Measurements from ENCODE around the gene ANKS1B.

ANKS1B gene

DNA sequence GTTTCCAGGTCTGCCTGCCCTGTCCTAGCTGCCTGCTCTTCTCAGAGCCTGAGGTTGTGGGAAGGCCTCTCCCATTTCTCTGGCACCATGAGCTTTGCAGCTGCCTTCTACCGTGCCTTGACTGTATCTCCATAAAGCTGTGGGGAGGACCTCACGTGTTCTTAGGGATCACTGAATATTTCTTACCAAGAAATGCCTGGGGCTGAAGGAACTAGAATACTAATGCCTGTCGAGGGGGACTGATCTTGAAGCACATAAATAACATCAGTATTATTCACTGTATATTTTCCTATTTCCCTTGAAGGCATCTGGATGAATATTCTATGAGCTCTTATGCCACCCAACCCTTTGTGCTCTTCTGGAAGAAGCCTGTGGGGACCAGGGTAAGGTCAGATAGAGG, 1236.3 kb downstream of the ANKS1B start:
- H3K9ac ChIP-seq = no peak overlapping the region
- no peaks in the 10 kb centered on the region for H3K27me3 ChIP-seq (ENCODE audit: insufficient read depth, low read depth)
- no peaks in the 10 kb centered on the region for H3K36me3 ChIP-seq (ENCODE audit: insufficient read depth)
- no peak overlapping the region for H3K27ac ChIP-seq
- no peak overlapping the region for H2AFZ ChIP-seq (ENCODE audit: low read depth)
- H4K20me1 ChIP-seq (ENCODE audit: insufficient read depth) = no peaks in the 10 kb centered on the region
- no peak overlapping the region for H3K4me2 ChIP-seq
- no peaks in the 10 kb centered on the region for H3K79me2 ChIP-seq (ENCODE audit: insufficient read depth, low read depth)
- no peaks in the 10 kb centered on the region for H3K4me1 ChIP-seq (ENCODE audit: low read depth, poor library complexity, severe bottlenecking)
- TF ChIP-seq, protein P1, sequence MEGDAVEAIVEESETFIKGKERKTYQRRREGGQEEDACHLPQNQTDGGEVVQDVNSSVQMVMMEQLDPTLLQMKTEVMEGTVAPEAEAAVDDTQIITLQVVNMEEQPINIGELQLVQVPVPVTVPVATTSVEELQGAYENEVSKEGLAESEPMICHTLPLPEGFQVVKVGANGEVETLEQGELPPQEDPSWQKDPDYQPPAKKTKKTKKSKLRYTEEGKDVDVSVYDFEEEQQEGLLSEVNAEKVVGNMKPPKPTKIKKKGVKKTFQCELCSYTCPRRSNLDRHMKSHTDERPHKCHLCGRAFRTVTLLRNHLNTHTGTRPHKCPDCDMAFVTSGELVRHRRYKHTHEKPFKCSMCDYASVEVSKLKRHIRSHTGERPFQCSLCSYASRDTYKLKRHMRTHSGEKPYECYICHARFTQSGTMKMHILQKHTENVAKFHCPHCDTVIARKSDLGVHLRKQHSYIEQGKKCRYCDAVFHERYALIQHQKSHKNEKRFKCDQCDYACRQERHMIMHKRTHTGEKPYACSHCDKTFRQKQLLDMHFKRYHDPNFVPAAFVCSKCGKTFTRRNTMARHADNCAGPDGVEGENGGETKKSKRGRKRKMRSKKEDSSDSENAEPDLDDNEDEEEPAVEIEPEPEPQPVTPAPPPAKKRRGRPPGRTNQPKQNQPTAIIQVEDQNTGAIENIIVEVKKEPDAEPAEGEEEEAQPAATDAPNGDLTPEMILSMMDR (conservative IDR thresholded peaks at IDR 0.05; ENCODE audit: low read depth, low read length) = no peak
- no peak overlapping the region for H3K4me3 ChIP-seq (IDR thresholded peaks at IDR 0.05; ENCODE audit: insufficient read depth, low read depth, low read length)

DNA sequence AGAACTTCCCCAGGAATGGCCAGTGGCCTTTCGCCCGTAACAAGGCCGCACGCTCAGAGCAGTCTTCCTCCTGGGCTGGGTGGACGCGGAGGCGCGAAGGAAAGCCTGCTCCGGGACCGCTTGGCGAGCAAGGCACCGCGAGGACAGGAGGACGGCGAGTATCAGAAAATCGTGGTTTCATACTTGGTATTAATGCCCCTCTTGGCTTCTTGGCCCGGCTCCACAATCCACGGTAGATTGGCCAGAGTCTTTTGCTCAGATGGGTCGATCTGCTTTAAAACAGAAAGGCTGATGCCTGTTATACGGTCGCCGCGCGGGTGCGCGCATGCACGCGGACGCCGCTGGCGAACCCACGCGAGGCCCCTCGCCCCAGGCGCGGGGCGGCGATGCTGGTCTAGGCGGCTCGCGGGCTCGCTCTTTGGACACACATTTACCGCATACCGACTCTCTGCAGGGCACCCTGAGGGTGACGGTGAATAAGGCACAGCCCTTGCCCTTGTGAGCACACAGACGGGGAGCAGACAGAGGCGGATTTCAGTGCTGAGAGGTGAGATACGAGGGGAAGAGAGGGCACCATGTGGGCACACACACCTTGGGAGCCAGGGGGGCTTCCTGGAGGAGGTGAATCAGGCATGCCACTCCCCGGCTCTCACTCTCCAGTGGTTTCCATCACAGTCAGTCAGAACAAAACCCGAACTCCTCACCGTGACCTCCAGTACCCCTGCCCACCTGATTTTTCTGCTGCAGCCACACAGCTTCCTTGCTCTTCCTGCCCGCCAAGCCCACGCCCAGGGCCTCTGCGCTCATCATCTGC, 1239.0 kb downstream of the ANKS1B start:
- no peak overlapping the region for H2AFZ ChIP-seq (ENCODE audit: low read depth)
- H4K20me1 ChIP-seq (ENCODE audit: insufficient read depth) = no peaks in the 10 kb centered on the region
- H3K79me2 ChIP-seq (ENCODE audit: insufficient read depth, low read depth) = no peaks in the 10 kb centered on the region
- H3K9ac ChIP-seq = no peak overlapping the region
- no peak overlapping the region for H3K4me2 ChIP-seq
- no peak overlapping the region for H3K27ac ChIP-seq
- no peak overlapping the region for H3K4me3 ChIP-seq (IDR thresholded peaks at IDR 0.05; ENCODE audit: insufficient read depth, low read depth, low read length)
- TF ChIP-seq, protein P1 (conservative IDR thresholded peaks at IDR 0.05; ENCODE audit: low read depth, low read length) = no peak
- H3K36me3 ChIP-seq (ENCODE audit: insufficient read depth) = no peaks in the 10 kb centered on the region
- no peaks in the 10 kb centered on the region for H3K27me3 ChIP-seq (ENCODE audit: insufficient read depth, low read depth)
- no peaks in the 10 kb centered on the region for H3K4me1 ChIP-seq (ENCODE audit: low read depth, poor library complexity, severe bottlenecking)

DNA sequence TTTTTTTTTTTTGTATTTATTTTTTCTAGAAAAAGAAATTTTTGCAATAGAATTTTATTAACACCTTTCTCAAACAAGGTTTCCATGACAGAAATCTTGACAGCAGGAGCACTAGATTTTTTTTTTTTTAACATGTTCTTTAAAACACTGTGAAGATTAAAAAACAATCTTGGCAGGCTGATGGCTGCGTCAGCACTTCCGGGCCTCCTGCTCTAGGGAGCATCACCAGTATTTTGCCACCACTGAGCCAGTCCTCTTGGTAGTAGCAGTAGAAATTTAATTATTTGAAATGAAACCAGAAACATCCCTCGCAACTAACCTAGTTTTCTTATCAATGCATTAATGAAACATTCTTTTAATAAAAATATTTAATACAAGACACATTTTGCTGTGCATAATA, 1240.1 kb downstream of the ANKS1B start:
- Histone ChIP-seq H3K4me3 (IDR thresholded peaks at IDR 0.05; ENCODE audit: insufficient read depth, low read depth, low read length) (no peak overlapping the region), H3K79me2 (ENCODE audit: insufficient read depth, low read depth) (no peaks in the 10 kb centered on the region), H2AFZ (ENCODE audit: low read depth) (no peak overlapping the region), H3K9ac (no peak overlapping the region), H3K4me2 (no peak overlapping the region), H3K36me3 (ENCODE audit: insufficient read depth) (no peaks in the 10 kb centered on the region), H4K20me1 (ENCODE audit: insufficient read depth) (no peaks in the 10 kb centered on the region), H3K4me1 (ENCODE audit: low read depth, poor library complexity, severe bottlenecking) (no peaks in the 10 kb centered on the region), H3K27ac (no peak overlapping the region), H3K27me3 (ENCODE audit: insufficient read depth, low read depth) (no peaks in the 10 kb centered on the region)
- TF ChIP-seq, protein P1 (conservative IDR thresholded peaks at IDR 0.05; ENCODE audit: low read depth, low read length) = no peak

DNA sequence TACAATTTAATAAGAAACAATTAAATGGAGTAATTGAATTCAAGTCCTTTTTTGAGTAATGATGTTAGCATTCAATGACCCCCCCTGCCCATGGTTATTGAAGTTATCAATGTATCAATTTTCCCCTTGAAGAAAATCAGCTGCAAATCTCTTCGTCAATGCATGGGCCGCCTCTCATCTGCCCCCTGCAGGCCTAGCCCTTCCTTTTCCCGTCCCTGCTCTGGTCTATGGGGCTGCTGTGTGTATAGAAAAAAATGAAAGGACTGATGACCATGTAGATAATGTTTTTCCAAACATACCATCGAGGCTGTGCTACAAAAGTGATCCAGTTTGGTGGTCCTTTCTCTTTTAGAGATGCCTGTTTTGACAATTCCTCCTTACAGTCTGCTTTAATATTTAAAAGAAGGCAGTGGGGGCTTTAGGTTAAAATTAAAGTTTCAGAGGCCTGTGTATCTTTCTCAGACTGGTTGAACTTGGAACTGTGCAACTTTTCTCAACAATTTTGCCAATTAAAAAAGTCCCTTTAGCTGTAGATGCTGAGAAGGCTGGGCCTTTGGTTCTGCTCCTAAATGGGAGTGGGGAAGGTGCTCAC, 1241.3 kb downstream of the ANKS1B start:
- TF ChIP-seq, protein P1 (conservative IDR thresholded peaks at IDR 0.05; ENCODE audit: low read depth, low read length) = no peak; the same call in 1 of the 2 replicates
- no peaks in the 10 kb centered on the region for H3K36me3 ChIP-seq (ENCODE audit: insufficient read depth)
- no peaks in the 10 kb centered on the region for H4K20me1 ChIP-seq (ENCODE audit: insufficient read depth)
- no peak overlapping the region for H3K4me3 ChIP-seq (IDR thresholded peaks at IDR 0.05; ENCODE audit: insufficient read depth, low read depth, low read length)
- H3K4me1 ChIP-seq (ENCODE audit: low read depth, poor library complexity, severe bottlenecking) = no peaks in the 10 kb centered on the region
- H3K27ac ChIP-seq = no peak overlapping the region
- H3K79me2 ChIP-seq (ENCODE audit: insufficient read depth, low read depth) = no peaks in the 10 kb centered on the region
- no peak overlapping the region for H2AFZ ChIP-seq (ENCODE audit: low read depth)
- no peak overlapping the region for H3K4me2 ChIP-seq
- H3K27me3 ChIP-seq (ENCODE audit: insufficient read depth, low read depth) = no peaks in the 10 kb centered on the region
- H3K9ac ChIP-seq = no peak overlapping the region
